Heart right ventricle (tissue), 16 donors: ENCODE data around the gene ZBTB40. TPM values are rescaled to one million over a fixed set of nuclear protein-coding genes. Genes with fewer than 3 reads are reported as not detected.
A peak's percentile ranks its signal among the peaks of the same experiment; 100 is the strongest.

ENCODE experiments used
- ATAC-seq, 8 donors: fragments of 200-7000 bp; cut with Tn5 transposase; one replicate each; pipeline ENCODE4 v1.9.1; 2020; ENCODE audit warnings: mild to moderate bottlenecking in 8 of 8, moderate library complexity in 8 of 8, moderate number of reproducible peaks in 1 of 8
- DNase-seq, 2 donors: peaks; one replicate each; pipeline ENCODE4 v3.0.0-alpha.2; 2020
- H3K27ac ChIP-seq, 10 donors: fragments of 200-600 bp; sonication (generic) in 2 of 10; one replicate each; pipeline versions ENCODE4 v1.5.0 to v1.8.0; 2020 to 2022; ENCODE audit warnings: mild to moderate bottlenecking in 3 of 10
- H3K27me3 ChIP-seq, 7 donors: fragments of 200-600 bp; one replicate each; pipeline ENCODE4 v1.8.0; 2021 to 2022; ENCODE audit warnings: mild to moderate bottlenecking in 2 of 7
- H3K36me3 ChIP-seq, 9 donors: fragments of 200-600 bp; sonication (generic) in 1 of 9; one replicate each; pipeline versions ENCODE4 v1.5.0 to v1.8.0; 2020 to 2022; ENCODE audit warnings: mild to moderate bottlenecking in 2 of 9
- H3K4me1 ChIP-seq, 9 donors: fragments of 200-600 bp; sonication (generic) in 1 of 9; one replicate each; pipeline versions ENCODE4 v1.5.0 to v1.8.0; 2020 to 2022; ENCODE audit warnings: mild to moderate bottlenecking in 4 of 9
- H3K4me3 ChIP-seq, 10 donors: fragments of 200-600 bp; sonication (generic) in 2 of 10; one replicate each; pipeline versions ENCODE4 v1.5.0 to v1.8.0; 2020 to 2022; ENCODE audit warnings: mild to moderate bottlenecking in 7 of 10, moderate library complexity in 2 of 10
- H3K9me3 ChIP-seq, 11 donors: fragments of 200-600 bp in 10 of 11; sonication (generic) in 2 of 11; one replicate each; pipeline versions ENCODE4 v1.5.0 to v1.8.0; 2013 to 2022; ENCODE audit warnings: mild to moderate bottlenecking in 2 of 11, control low read depth in 1 of 11, moderate library complexity in 1 of 11
- WGBS, 2 donors: extraction: QIAGEN DNeasy Blood & Tissue Kit; methylation state at CpG; one replicate each; pipeline ENCODE4 v1.1.7; 2013; ENCODE audit warnings: inconsistent platforms in 1 of 2; 5-methylcytosine and 5-hydroxymethylcytosine counted together
- intact Hi-C, 10 donors: fragments of 100-400 bp; cut with DNase I; formaldehyde crosslinking; loops; one replicate each; pipeline versions ENCODE4 v1.11.1 to v1.14.2; 2022
- polyA plus RNA-seq, 2 donors: library from polyadenylated mRNA; stranded (reverse); fragments of 200-250 nt; gene quantifications; one replicate each; pipeline ENCODE4 v1.2.3, GENCODE V29; 2013
- total RNA-seq, 10 donors: library from RNA; stranded (reverse); fragmentation: NEBNext Ultra II Directional in 3 of 10; extraction: Animal tissue kit (Norgen Biotek cat#: 25700) in 3 of 10; gene quantifications; one replicate each; pipeline versions ENCODE4 v1.2.1 to v1.2.4, GENCODE V29; 2021 to 2023
- TF ChIP-seq, protein P1 (sequence below), 9 donors: fragments of 200-600 bp; sonication (generic) in 2 of 9; IDR thresholded peaks; one replicate each; pipeline versions ENCODE4 v1.5.0 to v1.8.0; 2021 to 2022; ENCODE audit warnings: antibody characterized with exemption in 9 of 9, mild to moderate bottlenecking in 5 of 9, moderate library complexity in 1 of 9
- donor health status: Arrhythmogenic right ventricular cardiomyopathy.
- donor health status: ischemic (EF 13 %, LVEDD 7.1; RV severe dilation, severe dysfunction).
- donor health status: healthy with polysubstance abuse.
- donor health status: DM: no; HTN: yes; CAD: no.
- donor health status: DM: no; HTN: no; CAD: no.
- donor health status: ischemic (EF 25% LVEDD 6.9; RV normal size, moderate dysfunction).
- donor health status: ischemic (EF 25% LVEDD 5.7; RV mildly dilated, moderate dysfunction).
- donor health status: healthy.
- donor health status: DM: yes; HTN: yes; CAD: no.
- donor health status: Ischemic cardiomyopathy.
- donor health status: ischemic (EF 35%, LVEDD 5.7; RV mildly dilated, moderate dysfunction).
- donor health status: nonischemic (EF 11% LVEDD 7.7; RV severe dilation, severe dysfunction).
- donor health status: DM: yes; HTN: yes; CAD: no.
- donor health status: PGD.
- donor health status: ischemic (EF 29% LVEDD 5.4; RV normal size, mild dysfunction).
- donor health status: nonischemic (EF 23%, LVEDD 6.1; RV moderate dilation, normal function).

The ZBTB40 gene
- total and polyA plus RNA-seq, 12 donors = 3.2 to 18.2 (median 13.2) TPM

GRCh38 chr1:22529901-22530621, 78.4 kb downstream of the ZBTB40 start:
- Histone ChIP-seq H3K9me3 (no peaks in the 10 kb centered on the region), H3K27me3 (no peaks in the 10 kb centered on the region), H3K4me3 (no peak overlapping the region), H3K27ac (peak overlapping the region in 5 of 10 donors; percentile 54 to 69 (median 55)), H3K4me1 (peaks cover 3 to 23% (median 18%) of the 10 kb centered on the region in 9 donors), H3K36me3 (peaks cover 0 to 44% (median 13%) of the 10 kb centered on the region in 9 donors)
- intact Hi-C loops = loop anchor here in 6 of 10 donors (5.0 to 10.0 kb wide), 4 partner anchors 95 to 115 kb away; partner anchors contain the start of genes C1QC (in 4 of the 6) and C1QA (in 2 of the 6)
- 59 to 60% methylated on average over 12 of the region's 12 CpGs for WGBS, 2 donors
- ATAC-seq (peak in 7 of 8 donors; percentile 53 to 80 (median 67)), DNase-seq (peak in 1 of 2 donors; percentile 54)
- TF ChIP-seq, protein P1, sequence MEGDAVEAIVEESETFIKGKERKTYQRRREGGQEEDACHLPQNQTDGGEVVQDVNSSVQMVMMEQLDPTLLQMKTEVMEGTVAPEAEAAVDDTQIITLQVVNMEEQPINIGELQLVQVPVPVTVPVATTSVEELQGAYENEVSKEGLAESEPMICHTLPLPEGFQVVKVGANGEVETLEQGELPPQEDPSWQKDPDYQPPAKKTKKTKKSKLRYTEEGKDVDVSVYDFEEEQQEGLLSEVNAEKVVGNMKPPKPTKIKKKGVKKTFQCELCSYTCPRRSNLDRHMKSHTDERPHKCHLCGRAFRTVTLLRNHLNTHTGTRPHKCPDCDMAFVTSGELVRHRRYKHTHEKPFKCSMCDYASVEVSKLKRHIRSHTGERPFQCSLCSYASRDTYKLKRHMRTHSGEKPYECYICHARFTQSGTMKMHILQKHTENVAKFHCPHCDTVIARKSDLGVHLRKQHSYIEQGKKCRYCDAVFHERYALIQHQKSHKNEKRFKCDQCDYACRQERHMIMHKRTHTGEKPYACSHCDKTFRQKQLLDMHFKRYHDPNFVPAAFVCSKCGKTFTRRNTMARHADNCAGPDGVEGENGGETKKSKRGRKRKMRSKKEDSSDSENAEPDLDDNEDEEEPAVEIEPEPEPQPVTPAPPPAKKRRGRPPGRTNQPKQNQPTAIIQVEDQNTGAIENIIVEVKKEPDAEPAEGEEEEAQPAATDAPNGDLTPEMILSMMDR (IDR thresholded peaks at IDR 0.05) = no peak

DNA sequence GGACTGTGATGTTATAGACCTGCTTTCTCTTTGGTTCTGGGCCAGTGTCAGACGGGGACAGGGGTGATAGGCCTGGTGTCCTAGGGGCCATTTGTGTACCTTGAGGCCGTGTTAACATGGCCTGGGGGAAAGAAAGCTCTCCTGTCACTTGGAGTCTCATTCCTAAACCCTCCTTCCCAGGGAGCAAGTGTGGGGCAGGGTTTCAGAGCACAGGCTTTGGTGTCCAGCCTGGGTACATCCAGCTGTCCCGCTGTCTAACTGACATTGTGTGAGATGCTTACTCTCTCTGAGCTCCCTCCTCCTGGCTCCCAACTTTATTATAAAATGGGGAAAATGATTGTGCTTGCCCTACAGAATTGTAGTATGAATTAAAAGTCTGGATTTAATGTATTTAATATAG, 79.1 kb downstream of the ZBTB40 start:
- Histone ChIP-seq H3K27me3 (no peaks in the 10 kb centered on the region), H3K27ac (peak overlapping the region in 6 of 10 donors; percentile 48 to 69 (median 54)), H3K4me3 (no peak overlapping the region), H3K9me3 (no peaks in the 10 kb centered on the region), H3K4me1 (peaks cover 3 to 23% (median 18%) of the 10 kb centered on the region in 9 donors), H3K36me3 (peaks cover 0 to 38% (median 13%) of the 10 kb centered on the region in 9 donors)
- DNase-seq (no peak), ATAC-seq (peak in 1 of 8 donors; percentile 7)
- intact Hi-C loops = loop anchor here in 3 of 10 donors (5.0 to 10.0 kb wide), 3 partner anchors 104 to 114 kb away; partner anchors contain the start of genes C1QC (in 2 of the 3) and C1QA (in 1 of the 3)
- TF ChIP-seq, protein P1 (IDR thresholded peaks at IDR 0.05) = no peak
- 75 to 76% methylated on average over 3 of the region's 3 CpGs for WGBS, 2 donors

DNA sequence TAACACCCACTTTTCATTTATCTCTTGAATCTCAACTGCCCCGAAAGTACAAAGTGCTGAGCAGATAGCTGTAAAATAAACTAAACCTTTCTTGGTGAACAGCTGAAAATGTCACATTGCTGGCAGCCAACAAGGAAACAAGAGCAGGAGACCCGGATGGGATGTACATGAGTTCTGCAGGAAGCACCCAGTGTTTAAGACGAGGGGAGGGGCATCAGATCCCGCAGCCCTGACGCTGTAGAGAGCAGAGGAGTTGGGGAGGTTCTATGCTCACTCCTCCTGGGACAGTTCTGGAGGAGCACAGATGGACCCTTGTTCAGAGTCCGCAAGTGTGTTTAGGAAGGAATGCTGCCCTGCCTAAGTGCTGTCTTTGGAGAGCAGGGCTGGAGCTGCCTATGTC, 79.6 kb downstream of the ZBTB40 start:
- ATAC-seq (peak in 5 of 8 donors; percentile 29 to 37 (median 32)), DNase-seq (no peak)
- H3K36me3 ChIP-seq = peaks cover 0 to 32% (median 8%) of the 10 kb centered on the region in 9 donors
- intact Hi-C loops = loop anchor here in 3 of 10 donors (5.0 to 10.0 kb wide), 3 partner anchors 104 to 114 kb away; partner anchors contain the start of genes C1QC (in 2 of the 3) and C1QA (in 1 of the 3)
- peak overlapping the region in 3 of 10 donors; percentile 21 to 55 (median 48) for H3K27ac ChIP-seq
- H3K27me3 ChIP-seq = no peaks in the 10 kb centered on the region
- TF ChIP-seq, protein P1 (IDR thresholded peaks at IDR 0.05) = no peak
- H3K4me1 ChIP-seq = peaks cover 3 to 23% (median 18%) of the 10 kb centered on the region in 9 donors
- no peaks in the 10 kb centered on the region for H3K9me3 ChIP-seq
- 49 to 50% methylated on average over 6 of the region's 6 CpGs for WGBS, 2 donors
- H3K4me3 ChIP-seq = no peak overlapping the region

- intact Hi-C loops = loop anchor here in 3 of 10 donors (5.0 to 10.0 kb wide), 3 partner anchors 101 to 111 kb away; partner anchors contain the start of genes C1QC (in 2 of the 3) and C1QA (in 1 of the 3)
- no peak overlapping the region for H3K27ac ChIP-seq
- DNase-seq (no peak), ATAC-seq (no peak)
- H3K36me3 ChIP-seq = peaks cover 0 to 17% (median 0%) of the 10 kb centered on the region in 9 donors
- WGBS, 2 donors = 75 to 77% methylated on average over 11 of the region's 11 CpGs
- no peaks in the 10 kb centered on the region for H3K9me3 ChIP-seq
- no peak overlapping the region for H3K4me3 ChIP-seq
- peaks cover 3 to 23% (median 18%) of the 10 kb centered on the region in 9 donors for H3K4me1 ChIP-seq
- TF ChIP-seq, protein P1 (IDR thresholded peaks at IDR 0.05) = no peak
- no peaks in the 10 kb centered on the region for H3K27me3 ChIP-seq
Measured at GRCh38 chr1:22533244-22533895, 81.7 kb downstream of the ZBTB40 start.
